Trophoblast cell (in vitro differentiated cells and primary cell): ENCODE data around the gene RPTOR.

Experiments used
- DNase-seq, 2 donors: peaks; one replicate each; pipeline ENCODE4 v3.0.0-alpha.2; 2016
- H2AFZ ChIP-seq: 2 replicates; pipeline ENCODE4 v1.6.1; 2013; ENCODE audit warnings: low read length, moderate library complexity, mild to moderate bottlenecking; ENCODE audit not compliant: insufficient read depth, poor library complexity
- H2AK5ac ChIP-seq: 2 replicates; pipeline ENCODE4 v1.6.1; 2013; ENCODE audit warnings: mild to moderate bottlenecking, low read length
- H2BK120ac ChIP-seq: 2 replicates; pipeline ENCODE4 v1.6.1; 2013; ENCODE audit warnings: low read length, mild to moderate bottlenecking, moderate library complexity; ENCODE audit not compliant: insufficient read depth, poor library complexity
- H2BK12ac ChIP-seq: 2 replicates; pipeline ENCODE4 v1.6.1; 2013; ENCODE audit warnings: mild to moderate bottlenecking, low read length, moderate library complexity
- H2BK5ac ChIP-seq: 2 replicates; pipeline ENCODE4 v1.6.1; 2013; ENCODE audit warnings: low read length, low read depth, moderate library complexity, mild to moderate bottlenecking; ENCODE audit not compliant: poor library complexity
- H3K14ac ChIP-seq: 2 replicates; pipeline ENCODE4 v1.6.1; 2013; ENCODE audit warnings: mild to moderate bottlenecking, low read length
- H3K18ac ChIP-seq: 2 replicates; pipeline ENCODE4 v1.6.1; 2013; ENCODE audit warnings: mild to moderate bottlenecking, low read length
- H3K23ac ChIP-seq: 2 replicates; pipeline ENCODE4 v1.6.1; 2013; ENCODE audit warnings: low read length
- H3K27ac ChIP-seq: 2 replicates; pipeline ENCODE4 v1.5.1; 2013; ENCODE audit warnings: low read depth, mild to moderate bottlenecking, inconsistent platforms, low read length, moderate library complexity
- H3K27me3 ChIP-seq: 2 replicates; pipeline ENCODE4 v1.6.1; 2013; ENCODE audit warnings: inconsistent platforms, mild to moderate bottlenecking, low read length, moderate library complexity; ENCODE audit not compliant: insufficient read depth
- H3K36me3 ChIP-seq, 2 experiments: 1 replicate in 1 of 2; 2 replicates in 1 of 2; pipeline ENCODE4 v1.6.1; 2013; ENCODE audit warnings: low read length in 2 of 2, mild to moderate bottlenecking in 2 of 2, moderate library complexity in 1 of 2; ENCODE audit not compliant: insufficient read depth in 2 of 2, control insufficient read depth in 1 of 2
- H3K4ac ChIP-seq: 2 replicates; pipeline ENCODE4 v1.6.1; 2013; ENCODE audit warnings: low read depth, mild to moderate bottlenecking, low read length, moderate library complexity
- H3K4me1 ChIP-seq, 2 experiments: 1 replicate in 1 of 2; 2 replicates in 1 of 2; pipeline ENCODE4 v1.6.1; 2013; ENCODE audit warnings: low read length in 2 of 2, mild to moderate bottlenecking in 2 of 2, moderate library complexity in 1 of 2; ENCODE audit not compliant: insufficient read depth in 2 of 2, control insufficient read depth in 1 of 2
- H3K4me2 ChIP-seq: 2 replicates; pipeline ENCODE4 v1.6.1; 2013; ENCODE audit warnings: inconsistent platforms, mild to moderate bottlenecking, low read length, moderate library complexity
- H3K4me3 ChIP-seq: 2 replicates; pipeline ENCODE4 v1.5.1; 2013; ENCODE audit warnings: mild to moderate bottlenecking, low read depth, low read length, inconsistent platforms
- H3K79me1 ChIP-seq: one replicate; pipeline ENCODE4 v1.6.1; 2013; ENCODE audit warnings: low read length
- H3K79me2 ChIP-seq: 2 replicates; pipeline ENCODE4 v1.6.1; 2013; ENCODE audit warnings: low read length, mild to moderate bottlenecking; ENCODE audit not compliant: control insufficient read depth, insufficient read depth, poor library complexity
- H3K9ac ChIP-seq: 2 replicates; pipeline ENCODE4 v1.6.1; 2013; ENCODE audit warnings: mild to moderate bottlenecking, low read length
- H3K9me3 ChIP-seq: 2 replicates; pipeline ENCODE4 v1.6.1; 2013; ENCODE audit warnings: low read depth, mild to moderate bottlenecking, control low read depth, inconsistent platforms, low read length; ENCODE audit not compliant: insufficient read depth
- H4K12ac ChIP-seq: 2 replicates; pipeline ENCODE4 v1.6.1; 2013; ENCODE audit warnings: low read depth, mild to moderate bottlenecking, low read length, moderate library complexity
- H4K8ac ChIP-seq: 2 replicates; pipeline ENCODE4 v1.6.1; 2013; ENCODE audit warnings: low read depth, mild to moderate bottlenecking, low read length, moderate library complexity
- H4K91ac ChIP-seq: one replicate; pipeline ENCODE4 v1.6.1; 2013; ENCODE audit warnings: low read depth, mild to moderate bottlenecking, low read length, moderate library complexity
- WGBS: extraction: QIAGEN DNeasy Blood & Tissue Kit; methylation state at CpG from one replicate; pipeline ENCODE4 v1.1.7; 2013; ENCODE audit warnings: missing lambda C conversion rate; ENCODE audit not compliant: insufficient read length, insufficient coverage; ENCODE audit errors: extremely low coverage; 5-methylcytosine and 5-hydroxymethylcytosine counted together

The RPTOR gene

GRCh38 chr17:80827646-80828643 is 283.3 kb downstream of the RPTOR start:
- no peak overlapping the region for H2AFZ ChIP-seq
- peak overlapping the region; percentile 15 for H3K18ac ChIP-seq
- no peak overlapping the region for H2BK5ac ChIP-seq
- H3K9me3 ChIP-seq = peaks cover 6% of the 10 kb centered on the region
- H4K91ac ChIP-seq = no peak overlapping the region
- H3K36me3 ChIP-seq = peaks cover 3 to 5% of the 10 kb centered on the region in 2 experiments
- H3K23ac ChIP-seq = no peak overlapping the region
- H3K4ac ChIP-seq = no peak overlapping the region
- H3K9ac ChIP-seq = no peak overlapping the region
- H2BK12ac ChIP-seq = no peak overlapping the region
- no peak overlapping the region for H2AK5ac ChIP-seq
- peak overlapping the region; percentile 14 for H3K4me3 ChIP-seq
- H4K8ac ChIP-seq = no peak overlapping the region
- H3K4me2 ChIP-seq = no peak overlapping the region
- H3K4me1 ChIP-seq = peaks cover 6 to 21% of the 10 kb centered on the region in 2 experiments
- H3K27ac ChIP-seq = no peak overlapping the region
- WGBS = no CpG with 5 or more reads among the region's 34 CpGs
- H2BK120ac ChIP-seq = no peak overlapping the region
- no peaks in the 10 kb centered on the region for H3K79me1 ChIP-seq
- H3K27me3 ChIP-seq = no peaks in the 10 kb centered on the region
- H4K12ac ChIP-seq = no peak overlapping the region
- no peak overlapping the region for H3K14ac ChIP-seq
- H3K79me2 ChIP-seq = no peaks in the 10 kb centered on the region
- DNase-seq = no peak

DNA sequence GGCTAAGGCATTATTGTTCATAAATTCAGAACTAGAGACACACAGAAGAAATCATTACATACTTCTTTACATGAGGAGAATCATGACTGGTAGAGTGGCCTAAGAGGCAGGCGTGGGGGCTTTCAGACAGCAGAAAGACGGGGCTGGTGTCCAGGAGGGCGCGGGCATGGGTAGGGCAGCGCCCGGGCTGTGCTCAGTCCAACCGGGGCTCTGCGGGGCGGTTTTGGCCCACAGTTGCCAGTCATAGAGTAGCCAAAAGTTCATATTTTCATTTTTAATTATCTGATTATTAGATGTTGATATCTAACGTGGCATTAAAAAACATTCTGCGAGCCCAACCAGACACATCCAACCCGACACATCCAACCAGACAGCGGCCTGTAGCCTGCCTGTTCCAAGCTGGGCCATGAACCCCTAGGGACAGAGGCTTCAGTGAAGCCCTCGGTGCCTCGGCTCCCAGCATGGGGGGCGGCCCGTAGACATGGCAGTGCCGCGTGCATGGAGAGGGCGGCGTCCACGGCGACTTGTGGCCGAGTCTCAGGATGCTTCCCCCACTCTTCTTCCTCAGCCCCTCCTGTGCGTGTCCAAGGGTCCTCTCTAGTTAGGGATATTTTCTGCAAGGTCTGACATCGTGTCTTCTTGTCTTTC is 284.7 kb downstream of the RPTOR start:
- Histone ChIP-seq H2BK5ac (no peak overlapping the region), H2AK5ac (no peak overlapping the region), H4K91ac (no peak overlapping the region), H3K18ac (no peak overlapping the region), H3K9ac (no peak overlapping the region), H3K79me2 (no peaks in the 10 kb centered on the region), H2BK12ac (no peak overlapping the region), H3K27me3 (no peaks in the 10 kb centered on the region), H3K36me3 (peaks cover 3 to 5% of the 10 kb centered on the region in 2 experiments), H2BK120ac (no peak overlapping the region), H4K12ac (no peak overlapping the region), H3K4ac (no peak overlapping the region), H3K9me3 (peaks cover 4% of the 10 kb centered on the region), H3K79me1 (peaks cover 1% of the 10 kb centered on the region), H2AFZ (no peak overlapping the region), H3K4me3 (no peak overlapping the region), H3K4me1 (peaks cover 6 to 21% of the 10 kb centered on the region in 2 experiments), H3K4me2 (no peak overlapping the region), H3K14ac (no peak overlapping the region), H3K27ac (no peak overlapping the region), H3K23ac (no peak overlapping the region), H4K8ac (no peak overlapping the region)
- no peak for DNase-seq
- WGBS = no CpG with 5 or more reads among the region's 26 CpGs

- H2BK12ac ChIP-seq = no peak overlapping the region
- no peak overlapping the region for H3K14ac ChIP-seq
- H4K12ac ChIP-seq = no peak overlapping the region
- H2BK120ac ChIP-seq = no peak overlapping the region
- H3K4me2 ChIP-seq = no peak overlapping the region
- H4K91ac ChIP-seq = no peak overlapping the region
- H4K8ac ChIP-seq = no peak overlapping the region
- H2AK5ac ChIP-seq = no peak overlapping the region
- no peaks in the 10 kb centered on the region for H3K27me3 ChIP-seq
- no peak overlapping the region for H2BK5ac ChIP-seq
- no peak overlapping the region for H3K4ac ChIP-seq
- H3K79me1 ChIP-seq = peaks cover 3% of the 10 kb centered on the region
- H3K27ac ChIP-seq = no peak overlapping the region
- H3K23ac ChIP-seq = no peak overlapping the region
- DNase-seq = no peak
- H3K9me3 ChIP-seq = peaks cover 2% of the 10 kb centered on the region
- no peak overlapping the region for H2AFZ ChIP-seq
- no peak overlapping the region for H3K4me3 ChIP-seq
- WGBS = no CpG with 5 or more reads among the region's 27 CpGs
- peaks cover 5 to 21% of the 10 kb centered on the region in 2 experiments for H3K4me1 ChIP-seq
- H3K79me2 ChIP-seq = no peaks in the 10 kb centered on the region
- no peak overlapping the region for H3K18ac ChIP-seq
- H3K9ac ChIP-seq = no peak overlapping the region
- H3K36me3 ChIP-seq = peaks cover 3 to 5% of the 10 kb centered on the region in 2 experiments
Measured at GRCh38 chr17:80830020-80830780, 285.6 kb downstream of the RPTOR start.

DNA sequence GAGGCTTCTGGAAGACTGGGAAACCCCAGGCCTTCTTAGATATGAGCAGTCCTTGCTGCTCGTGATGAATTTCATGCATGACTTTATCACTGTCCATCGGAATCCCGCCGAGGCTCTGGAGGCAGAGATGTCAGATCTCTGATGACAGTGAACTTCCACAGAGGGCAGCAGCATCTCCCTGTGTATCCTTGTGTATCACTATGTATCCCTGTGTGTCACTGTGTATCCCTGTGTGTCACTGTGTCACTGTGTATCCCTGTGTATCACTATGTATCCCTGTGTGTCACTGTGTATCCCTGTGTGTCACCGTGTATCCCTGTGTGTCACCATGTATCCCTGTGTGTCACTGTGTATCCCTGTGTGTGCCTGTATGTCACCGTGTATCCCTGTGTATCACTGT is 286.9 kb downstream of the RPTOR start:
- Histone ChIP-seq H4K12ac (no peak overlapping the region), H3K14ac (no peak overlapping the region)
- WGBS = no CpG with 5 or more reads among the region's 6 CpGs

More for the DNA sequence above, 286.9 kb downstream of the RPTOR start:
- H2BK120ac ChIP-seq = no peak overlapping the region
- no peaks in the 10 kb centered on the region for H3K27me3 ChIP-seq
- no peak overlapping the region for H2AFZ ChIP-seq
- no peak overlapping the region for H2AK5ac ChIP-seq
- no peak overlapping the region for H3K4me3 ChIP-seq
- no peaks in the 10 kb centered on the region for H3K79me2 ChIP-seq
- peaks cover 4 to 20% of the 10 kb centered on the region in 2 experiments for H3K4me1 ChIP-seq
- DNase-seq = no peak
- H3K18ac ChIP-seq = no peak overlapping the region
- H3K23ac ChIP-seq = no peak overlapping the region
- no peak overlapping the region for H3K4me2 ChIP-seq
- peaks cover 3% of the 10 kb centered on the region for H3K79me1 ChIP-seq
- peaks cover 0 to 4% of the 10 kb centered on the region in 2 experiments for H3K36me3 ChIP-seq
- no peak overlapping the region for H2BK5ac ChIP-seq
- H4K91ac ChIP-seq = no peak overlapping the region
- no peak overlapping the region for H3K4ac ChIP-seq
- peaks cover 2% of the 10 kb centered on the region for H3K9me3 ChIP-seq
- H4K8ac ChIP-seq = no peak overlapping the region
- no peak overlapping the region for H3K27ac ChIP-seq
- no peak overlapping the region for H3K9ac ChIP-seq
- H2BK12ac ChIP-seq = no peak overlapping the region
